Type B pancreatic cell (in vitro differentiated cells): ENCODE measurements around the gene OAS2. TPM values are rescaled to one million over a fixed set of nuclear protein-coding genes. Genes with fewer than 3 reads are reported as not detected.

Experiments
- DNase-seq: peaks from one replicate; pipeline ENCODE4 v3.0.0; 2021; ENCODE audit warnings: mixed read lengths; ENCODE audit not compliant: unreplicated experiment; ENCODE audit errors: extremely low spot score
- H3K27ac Mint-ChIP-seq: 2 replicates; pipeline ENCODE4 v1.8.0; 2021; ENCODE audit warnings: mild to moderate bottlenecking, mixed read lengths
- H3K27me3 Mint-ChIP-seq: 2 replicates; pipeline ENCODE4 v1.8.0; 2021; ENCODE audit warnings: mixed read lengths
- H3K36me3 Mint-ChIP-seq: 2 replicates; pipeline ENCODE4 v1.8.0; 2021; ENCODE audit warnings: mixed read lengths
- H3K4me1 Mint-ChIP-seq: one replicate; pipeline ENCODE4 v1.8.0; 2021; ENCODE audit warnings: mixed read lengths; ENCODE audit not compliant: unreplicated experiment
- H3K4me3 Mint-ChIP-seq: 2 replicates; pipeline ENCODE4 v1.8.0; 2021; ENCODE audit warnings: mild to moderate bottlenecking, mixed read lengths
- H3K9me3 Mint-ChIP-seq: 2 replicates; pipeline ENCODE4 v1.8.0; 2021; ENCODE audit warnings: mixed read lengths
- CTCF ChIP-seq: fragments of 200-600 bp; sonication (generic); conservative IDR thresholded peaks from 2 replicates; pipeline ENCODE4 v1.5.0; 2021; ENCODE audit warnings: antibody characterized with exemption, mild to moderate bottlenecking
- total RNA-seq: library from RNA; stranded (reverse); gene quantifications from 2 replicates; pipeline ENCODE4 v1.2.1, GENCODE V29; 2021; ENCODE audit warnings: low replicate concordance

OAS2 gene
- total RNA-seq, 1 donor from 2014 or later, result 1.8 TPM

GRCh38 chr12:113041560-113041959 is 63.2 kb downstream of the OAS2 start:
- DNase-seq, result no peak
- Mint-ChIP-seq H3K27me3 (peaks cover 48% of the 10 kb centered on the region), H3K4me3 (no peak overlapping the region), H3K27ac (no peak overlapping the region), H3K36me3 (no peaks in the 10 kb centered on the region), H3K4me1 (no peaks in the 10 kb centered on the region), H3K9me3 (no peaks in the 10 kb centered on the region)
- no peak for TF ChIP-seq CTCF

GRCh38 chr12:113043240-113043639 is 64.9 kb downstream of the OAS2 start:
- H3K36me3 Mint-ChIP-seq, result no peaks in the 10 kb centered on the region
- no peak for TF ChIP-seq CTCF
- no peak overlapping the region for H3K27ac Mint-ChIP-seq

GRCh38 chr12:113044516-113044915 is 66.2 kb downstream of the OAS2 start:
- no peak overlapping the region for H3K27ac Mint-ChIP-seq
- no peak overlapping the region for H3K4me3 Mint-ChIP-seq
- no peak for TF ChIP-seq CTCF
- peaks cover 63% of the 10 kb centered on the region for H3K27me3 Mint-ChIP-seq
- DNase-seq, result no peak
- no peaks in the 10 kb centered on the region for H3K36me3 Mint-ChIP-seq
- H3K4me1 Mint-ChIP-seq, result no peaks in the 10 kb centered on the region
- no peaks in the 10 kb centered on the region for H3K9me3 Mint-ChIP-seq

More at GRCh38 chr12:113043240-113043639, 64.9 kb downstream of the OAS2 start:
- H3K4me3 Mint-ChIP-seq, result no peak overlapping the region
- peaks cover 56% of the 10 kb centered on the region for H3K27me3 Mint-ChIP-seq
- DNase-seq, result no peak
- H3K9me3 Mint-ChIP-seq, result no peaks in the 10 kb centered on the region
- H3K4me1 Mint-ChIP-seq, result no peaks in the 10 kb centered on the region

GRCh38 chr12:113048716-113049127 is 70.4 kb downstream of the OAS2 start:
- DNase-seq, result no peak
- Mint-ChIP-seq H3K27ac (no peak overlapping the region), H3K4me1 (no peaks in the 10 kb centered on the region), H3K27me3 (peaks cover 85% of the 10 kb centered on the region), H3K36me3 (no peaks in the 10 kb centered on the region), H3K9me3 (no peaks in the 10 kb centered on the region), H3K4me3 (no peak overlapping the region)
- TF ChIP-seq CTCF, result peak; percentile 89

- Mint-ChIP-seq H3K9me3 (no peaks in the 10 kb centered on the region), H3K36me3 (no peaks in the 10 kb centered on the region), H3K27ac (no peak overlapping the region), H3K4me1 (no peaks in the 10 kb centered on the region), H3K27me3 (peaks cover 88% of the 10 kb centered on the region), H3K4me3 (no peak overlapping the region)
- peak; percentile 53 for TF ChIP-seq CTCF
- DNase-seq, result no peak
Observed at GRCh38 chr12:113049976-113050742, 71.8 kb downstream of the OAS2 start.
